SK-N-SH treated with all-trans-retinoic acid at 6 μM for 48 hours (cell line): ENCODE results near the gene CYP27C1.

Experiments used
- PATZ1 ChIP-seq: fragments of 250-450 bp; sonication (Bioruptor Pico); IDR thresholded peaks from 2 replicates; pipeline ENCODE4 v1.8.0; 2020; ENCODE audit warnings: mild to moderate bottlenecking, moderate library complexity, borderline replicate concordance
- TCF4 ChIP-seq: fragments of 250-450 bp; sonication (Bioruptor Pico); IDR thresholded peaks from 2 replicates; pipeline ENCODE4 v1.8.0; 2021; ENCODE audit warnings: mild to moderate bottlenecking, moderate library complexity, borderline replicate concordance
- ZFP30 ChIP-seq: fragments of 450-650 bp; formaldehyde crosslinking; IDR thresholded peaks from 2 replicates; pipeline ENCODE4 v1.5.0; 2022; ENCODE audit warnings: mild to moderate bottlenecking, moderate library complexity

GRCh38 chr2:127157114-127157513 lies 63.0 kb downstream of the CYP27C1 start:
- TF ChIP-seq PATZ1 (CRISPR knock-in tag) (no peak), ZFP30 (no peak), TCF4 (CRISPR knock-in tag) (no peak)
